H9 (cell line): Measurements from ENCODE around the gene LINGO1. TPM values are rescaled to one million over a fixed set of nuclear protein-coding genes. Genes with fewer than 3 reads are reported as not detected.

Experiments
- DNase-seq: peaks from one replicate; pipeline ENCODE4 v3.0.0-alpha.2; 2017
- H2AFZ ChIP-seq: one replicate; pipeline ENCODE4 v1.6.1; 2013; ENCODE audit warnings: mild to moderate bottlenecking, low read length, control low read depth, moderate library complexity
- H2AK5ac ChIP-seq: 2 replicates; pipeline ENCODE4 v1.6.1; 2013; ENCODE audit warnings: low read length, control low read depth, mixed read lengths; ENCODE audit not compliant: insufficient read length
- H2BK120ac ChIP-seq: one replicate; pipeline ENCODE4 v1.6.1; 2013; ENCODE audit warnings: low read depth, mild to moderate bottlenecking, low read length, control low read depth, inconsistent platforms; ENCODE audit not compliant: poor library complexity, severe bottlenecking
- H2BK12ac ChIP-seq: 2 replicates; pipeline ENCODE4 v1.6.1; 2013; ENCODE audit warnings: low read length, control low read depth, mixed read lengths, low read depth; ENCODE audit not compliant: insufficient read length
- H2BK15ac ChIP-seq: 2 replicates; pipeline ENCODE4 v1.6.1; 2013; ENCODE audit warnings: low read depth, low read length, control low read depth
- H2BK20ac ChIP-seq: one replicate; pipeline ENCODE4 v1.6.1; 2013; ENCODE audit warnings: low read depth, mild to moderate bottlenecking, low read length, control low read depth, inconsistent platforms; ENCODE audit not compliant: poor library complexity, severe bottlenecking
- H2BK5ac ChIP-seq: 2 replicates; pipeline ENCODE4 v1.6.1; 2013; ENCODE audit warnings: low read length, control low read depth, mixed read lengths; ENCODE audit not compliant: insufficient read length
- H3K14ac ChIP-seq: 2 replicates; pipeline ENCODE4 v1.6.1; 2013; ENCODE audit warnings: low read length, control low read depth; ENCODE audit not compliant: insufficient read depth
- H3K18ac ChIP-seq: 2 replicates; pipeline ENCODE4 v1.6.1; 2013; ENCODE audit warnings: low read depth, mild to moderate bottlenecking, mixed read lengths, low read length, control low read depth; ENCODE audit not compliant: insufficient read length
- H3K23ac ChIP-seq: 2 replicates; pipeline ENCODE4 v1.6.1; 2013; ENCODE audit warnings: low read length, control low read depth, mixed read lengths, low read depth; ENCODE audit not compliant: insufficient read length
- H3K23me2 ChIP-seq: 2 replicates; pipeline ENCODE4 v1.6.1; 2013; ENCODE audit warnings: low read depth, mild to moderate bottlenecking, mixed read lengths, low read length, control low read depth; ENCODE audit not compliant: insufficient read length, poor library complexity, severe bottlenecking
- H3K27ac ChIP-seq: 2 replicates; pipeline ENCODE4 v1.5.1; 2013; ENCODE audit warnings: low read length, control low read depth, mixed read lengths, low read depth; ENCODE audit not compliant: insufficient read length
- H3K27me3 ChIP-seq: 2 replicates; pipeline ENCODE4 v1.6.1; 2013; ENCODE audit warnings: low read length, control low read depth, inconsistent platforms; ENCODE audit not compliant: insufficient read depth
- H3K4ac ChIP-seq: 2 replicates; pipeline ENCODE4 v1.6.1; 2013; ENCODE audit warnings: low read depth, mild to moderate bottlenecking, control low read depth, inconsistent platforms, low read length, moderate library complexity
- H3K4me1 ChIP-seq: 2 replicates; pipeline ENCODE4 v1.6.1; 2013; ENCODE audit warnings: low read length, control low read depth, inconsistent platforms; ENCODE audit not compliant: insufficient read depth
- H3K4me2 ChIP-seq: 2 replicates; pipeline ENCODE4 v1.6.1; 2013; ENCODE audit warnings: low read length, control low read depth, mixed read lengths; ENCODE audit not compliant: insufficient read length, insufficient read depth
- H3K56ac ChIP-seq: 2 replicates; pipeline ENCODE4 v1.6.1; 2013; ENCODE audit warnings: low read depth, mild to moderate bottlenecking, mixed read lengths, low read length, control low read depth; ENCODE audit not compliant: insufficient read length
- H3K79me1 ChIP-seq: 2 replicates; pipeline ENCODE4 v1.6.1; 2013; ENCODE audit warnings: low read depth, mild to moderate bottlenecking, moderate library complexity, low read length, control low read depth, inconsistent platforms; ENCODE audit not compliant: insufficient read depth, poor library complexity, severe bottlenecking
- H3K79me2 ChIP-seq: 2 replicates; pipeline ENCODE4 v1.6.1; 2013; ENCODE audit warnings: low read length, control low read depth, inconsistent platforms; ENCODE audit not compliant: insufficient read depth
- H3K9ac ChIP-seq: 2 replicates; pipeline ENCODE4 v1.6.1; 2013; ENCODE audit warnings: low read length, control low read depth, mixed read lengths; ENCODE audit not compliant: insufficient read length; ENCODE audit errors: extremely low read depth
- H3K9me3 ChIP-seq: one replicate; pipeline ENCODE4 v1.6.1; 2013; ENCODE audit warnings: low read depth, low read length, inconsistent platforms; ENCODE audit not compliant: control insufficient read depth
- H3T11ph ChIP-seq: one replicate; pipeline ENCODE4 v1.6.1; 2013; ENCODE audit warnings: mild to moderate bottlenecking, low read length, control low read depth, inconsistent platforms
- H4K20me1 ChIP-seq: one replicate; pipeline ENCODE4 v1.6.1; 2013; ENCODE audit not compliant: control insufficient read depth, insufficient read length, insufficient read depth
- H4K5ac ChIP-seq: 2 replicates; pipeline ENCODE4 v1.6.1; 2013; ENCODE audit warnings: low read depth, mild to moderate bottlenecking, mixed read lengths, low read length, control low read depth; ENCODE audit not compliant: insufficient read length
- H4K8ac ChIP-seq: replicated peaks from 2 replicates; pipeline ENCODE4 v1.6.1; 2013; ENCODE audit warnings: low read length, control low read depth, mixed read lengths, low read depth; ENCODE audit not compliant: insufficient read length
- H4K91ac ChIP-seq: 2 replicates; pipeline ENCODE4 v1.6.1; 2013; ENCODE audit warnings: low read depth, mild to moderate bottlenecking, moderate library complexity, mixed read lengths, low read length, control low read depth; ENCODE audit not compliant: insufficient read length
- H3K27ac Mint-ChIP-seq, 3 experiments: 2 replicates in 2 of 3; 3 replicates in 1 of 3; pipeline ENCODE4 v1.8.0; 2020 to 2021; ENCODE audit warnings: mixed read lengths in 3 of 3, mild to moderate bottlenecking in 1 of 3, moderate library complexity in 1 of 3
- H3K27me3 Mint-ChIP-seq: 2 replicates; pipeline ENCODE4 v1.8.0; 2021; ENCODE audit warnings: low read depth, mild to moderate bottlenecking, moderate library complexity, mixed read lengths
- H3K36me3 Mint-ChIP-seq, 3 experiments: 2 replicates in 2 of 3; 3 replicates in 1 of 3; pipeline ENCODE4 v1.8.0; 2020 to 2021; ENCODE audit warnings: low read depth in 3 of 3, mixed read lengths in 3 of 3; ENCODE audit not compliant: insufficient read depth in 1 of 3
- H3K4me1 Mint-ChIP-seq, 2 experiments: 2 replicates each; pipeline ENCODE4 v1.8.0; 2020; ENCODE audit warnings: mixed read lengths in 2 of 2
- H3K4me3 Mint-ChIP-seq, 2 experiments: 2 replicates in 1 of 2; 3 replicates in 1 of 2; pipeline ENCODE4 v1.8.0; 2020 to 2021; ENCODE audit warnings: mild to moderate bottlenecking in 2 of 2, mixed read lengths in 2 of 2, moderate library complexity in 1 of 2
- H3K9me3 Mint-ChIP-seq, 2 experiments: 2 replicates in 1 of 2; 3 replicates in 1 of 2; pipeline ENCODE4 v1.8.0; 2020; ENCODE audit warnings: mild to moderate bottlenecking in 2 of 2, mixed read lengths in 2 of 2, moderate library complexity in 1 of 2
- CTCF ChIP-seq: fragments of 200-600 bp; sonication (generic); conservative IDR thresholded peaks from 3 replicates; pipeline ENCODE4 v1.8.0; 2021; ENCODE audit warnings: antibody characterized with exemption, mild to moderate bottlenecking
- WGBS: extraction: QIAGEN DNeasy Blood & Tissue Kit; methylation state at CpG from one replicate; pipeline ENCODE4 v1.1.7; 2013; ENCODE audit warnings: missing lambda C conversion rate, low lambda C conversion rate, mixed read lengths; ENCODE audit not compliant: insufficient read length; ENCODE audit errors: extremely low coverage; 5-methylcytosine and 5-hydroxymethylcytosine counted together
- total RNA-seq: library from RNA; stranded (reverse); gene quantifications from 2 replicates; pipeline ENCODE4 v1.2.1, GENCODE V29; 2021

LINGO1 gene
- total RNA-seq, 1 experiment from 2014 or later: 41.6 TPM

GRCh38 chr15:77647961-77648360, 15.2 kb upstream of the LINGO1 start:
- peak overlapping the region in 1 of 3 experiments; percentile 40; a peak in 1 of 7 replicates for H3K27ac Mint-ChIP-seq
- no peak overlapping the region for H2BK15ac ChIP-seq
- DNase-seq: no peak

More at GRCh38 chr15:77647961-77648360, 15.2 kb upstream of the LINGO1 start:
- Histone ChIP-seq H3K23me2 (no peaks in the 10 kb centered on the region), H3K23ac (no peak overlapping the region), H2BK12ac (no peak overlapping the region), H3K9ac (no peak overlapping the region), H3K9me3 (no peaks in the 10 kb centered on the region), H2AFZ (no peak overlapping the region), H3K79me1 (no peaks in the 10 kb centered on the region), H3K27me3 (no peaks in the 10 kb centered on the region), H2BK5ac (no peak overlapping the region), H4K8ac (no peak overlapping the region), H3K4ac (no peak overlapping the region), H3K18ac (no peak overlapping the region), H3K27ac (no peak overlapping the region), H3T11ph (no peak overlapping the region), H2BK120ac (no peak overlapping the region), H3K79me2 (no peaks in the 10 kb centered on the region), H3K4me1 (no peaks in the 10 kb centered on the region), H2AK5ac (no peak overlapping the region), H3K4me2 (no peak overlapping the region), H3K56ac (no peak overlapping the region), H4K91ac (no peak overlapping the region), H3K14ac (no peak overlapping the region), H2BK20ac (no peak overlapping the region), H4K5ac (no peak overlapping the region), H4K20me1 (no peaks in the 10 kb centered on the region)
- Mint-ChIP-seq H3K4me3 (no peak overlapping the region), H3K4me1 (peaks cover 7 to 30% of the 10 kb centered on the region in 2 experiments), H3K27me3 (peaks cover 10% of the 10 kb centered on the region), H3K9me3 (no peaks in the 10 kb centered on the region; a peak in 1 of 5 replicates), H3K36me3 (no peaks in the 10 kb centered on the region; a peak in 1 of 7 replicates)
- no peak for TF ChIP-seq CTCF
- no CpG with 5 or more reads among the region's 4 CpGs for WGBS
